SHP77 treated with DMSO at 0.1 percent for 48 hours (cell line): ENCODE measurements around the gene HLF.

Source experiments
- DNase-seq: peaks from one replicate; lab custom pipeline; 2025; lab: John Stamatoyannopoulos, UW

Gene HLF

DNA sequence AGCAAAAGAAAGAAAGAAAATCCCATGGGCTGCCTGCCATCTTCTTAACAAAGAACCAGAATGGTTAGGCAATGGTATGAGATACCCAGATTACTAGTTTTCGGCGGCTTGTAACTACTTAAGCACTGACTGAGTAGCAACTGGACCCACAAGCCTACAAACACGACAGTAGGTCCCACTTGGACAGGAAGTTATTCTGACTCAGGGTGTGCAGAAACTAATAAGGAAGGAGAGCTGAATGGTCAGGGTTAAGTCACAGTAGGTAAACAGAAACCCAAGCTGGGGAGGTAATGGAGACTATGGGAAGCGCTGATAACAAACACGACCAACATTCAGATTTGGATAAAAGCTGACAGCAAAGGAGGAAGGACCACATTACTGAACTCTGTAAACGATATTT lies 10.4 kb upstream of the HLF start:
- DNase-seq = no peak

DNA sequence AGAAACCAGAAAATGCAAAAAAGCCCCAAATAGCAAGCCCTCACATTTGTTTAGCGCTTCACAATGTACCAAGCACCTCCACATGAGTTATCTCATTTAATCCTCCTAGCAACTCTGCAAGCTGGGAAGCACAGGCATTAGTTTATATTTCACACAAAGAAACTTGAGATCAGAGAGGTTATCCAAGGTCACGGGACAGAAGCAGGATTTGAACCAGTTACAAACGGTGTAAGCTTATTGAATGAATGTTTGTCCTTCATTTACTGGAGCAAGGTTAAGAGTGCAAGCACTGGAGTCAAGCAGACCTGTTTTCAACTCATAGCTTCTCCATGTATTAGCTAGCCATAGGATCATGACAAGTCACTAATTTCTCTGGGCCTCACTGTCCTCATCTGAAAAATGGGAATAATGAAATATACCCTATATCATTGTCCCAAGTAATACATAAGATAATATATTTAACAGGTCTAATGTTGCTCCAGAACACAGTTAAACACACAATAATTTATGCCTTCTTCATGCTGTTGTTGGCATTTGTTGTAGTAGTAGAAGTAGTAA lies 6.1 kb upstream of the HLF start:
- no peak for DNase-seq

DNA sequence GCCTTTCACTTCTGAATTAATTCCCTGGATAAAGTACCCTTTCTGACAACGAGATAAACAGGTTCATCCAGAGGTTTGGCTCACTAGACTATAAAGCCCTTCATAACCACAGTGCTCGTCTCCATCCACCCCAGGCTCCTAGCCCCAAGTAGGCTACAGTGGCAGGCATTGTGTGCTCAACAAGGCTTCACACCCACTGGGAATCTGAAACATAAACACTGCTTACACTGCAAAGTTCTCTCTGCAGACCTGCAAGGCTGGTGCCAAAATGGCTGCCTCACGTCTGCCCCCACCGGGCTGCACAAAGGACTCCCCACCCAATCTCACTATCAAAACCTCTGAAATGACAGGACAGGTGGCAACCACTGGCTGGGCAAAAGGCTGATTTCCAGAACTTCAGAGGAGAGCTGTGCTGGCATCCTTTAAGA lies 5.1 kb upstream of the HLF start:
- DNase-seq = no peak

DNA sequence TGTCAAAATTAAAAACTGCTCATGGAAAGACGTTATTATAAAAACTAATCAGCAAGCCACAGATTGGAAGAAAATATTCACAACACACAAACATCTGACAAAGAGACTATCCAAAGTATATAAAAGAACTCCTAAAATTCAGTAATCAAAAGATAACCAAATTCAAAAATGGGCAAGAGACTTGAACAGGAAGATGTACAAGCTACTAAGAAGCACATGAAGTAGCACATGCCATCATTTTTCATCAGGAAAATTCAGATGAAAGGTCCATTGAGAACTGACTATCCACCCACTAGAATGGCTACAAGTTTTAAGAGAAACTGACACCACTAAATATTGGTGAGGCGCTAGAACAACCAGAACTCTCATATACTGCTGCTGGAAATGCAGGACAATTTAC lies 3.4 kb upstream of the HLF start:
- no peak for DNase-seq

GRCh38 chr17:55263569-55264277 lies 1.0 kb upstream of the HLF start:
- no peak for DNase-seq

DNA sequence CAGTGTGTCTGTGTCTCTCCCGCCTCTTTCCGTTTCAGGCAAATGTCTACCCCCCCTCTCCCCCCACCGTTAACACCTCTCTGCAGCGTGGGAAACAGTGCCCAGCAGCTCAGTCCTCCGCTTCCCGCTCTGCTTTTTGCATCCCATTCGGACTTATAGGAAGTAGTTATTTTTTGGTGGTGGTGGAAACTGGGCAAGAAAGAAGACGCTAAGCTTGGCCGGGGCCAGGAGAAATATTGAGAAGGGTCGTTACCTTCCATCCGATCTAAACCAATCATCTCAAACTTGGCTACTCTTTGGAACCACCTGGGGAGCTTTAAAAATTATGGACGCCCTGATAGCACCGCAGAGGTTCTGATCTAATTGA lies 499 bp upstream of the HLF start:
- no peak for DNase-seq

GRCh38 chr17:55265311-55266021 lies 706 bp downstream of the HLF start:
- DNase-seq = no peak

GRCh38 chr17:55266051-55266957 lies 1.5 kb downstream of the HLF start:
- DNase-seq = no peak

GRCh38 chr17:55266958-55267688 lies 2.4 kb downstream of the HLF start:
- DNase-seq = no peak

DNA sequence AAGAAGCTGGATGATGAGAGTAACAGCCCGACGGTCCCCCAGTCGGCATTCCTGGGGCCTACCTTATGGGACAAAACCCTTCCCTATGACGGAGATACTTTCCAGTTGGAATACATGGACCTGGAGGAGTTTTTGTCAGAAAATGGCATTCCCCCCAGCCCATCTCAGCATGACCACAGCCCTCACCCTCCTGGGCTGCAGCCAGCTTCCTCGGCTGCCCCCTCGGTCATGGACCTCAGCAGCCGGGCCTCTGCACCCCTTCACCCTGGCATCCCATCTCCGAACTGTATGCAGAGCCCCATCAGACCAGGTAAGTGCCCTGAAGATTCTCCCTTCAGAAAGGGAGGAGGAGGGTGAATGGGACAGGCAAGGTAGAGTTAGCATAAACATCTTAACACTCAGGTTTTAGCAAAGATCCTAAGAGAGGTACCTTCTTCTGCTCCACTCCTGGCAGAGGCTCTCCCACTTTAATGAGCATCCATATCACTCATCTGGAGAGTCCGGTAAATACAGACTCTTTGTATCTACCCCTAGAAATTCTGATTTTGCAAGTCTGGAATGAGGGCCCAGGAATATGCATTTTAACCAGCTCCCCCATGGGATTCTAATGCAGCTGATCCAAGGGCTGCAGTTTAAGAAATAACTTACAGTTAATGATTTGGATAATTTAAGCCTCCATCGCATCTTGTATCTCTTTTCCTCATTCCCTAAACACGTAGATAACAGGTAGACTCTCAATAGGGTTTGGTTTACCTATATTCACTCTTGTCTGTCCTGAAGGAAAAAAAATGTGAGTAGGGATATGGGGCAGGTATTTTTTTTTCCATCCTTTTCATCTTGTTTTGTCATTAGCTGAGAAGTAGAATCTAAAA lies 3.3 kb downstream of the HLF start:
- DNase-seq = no peak

DNA sequence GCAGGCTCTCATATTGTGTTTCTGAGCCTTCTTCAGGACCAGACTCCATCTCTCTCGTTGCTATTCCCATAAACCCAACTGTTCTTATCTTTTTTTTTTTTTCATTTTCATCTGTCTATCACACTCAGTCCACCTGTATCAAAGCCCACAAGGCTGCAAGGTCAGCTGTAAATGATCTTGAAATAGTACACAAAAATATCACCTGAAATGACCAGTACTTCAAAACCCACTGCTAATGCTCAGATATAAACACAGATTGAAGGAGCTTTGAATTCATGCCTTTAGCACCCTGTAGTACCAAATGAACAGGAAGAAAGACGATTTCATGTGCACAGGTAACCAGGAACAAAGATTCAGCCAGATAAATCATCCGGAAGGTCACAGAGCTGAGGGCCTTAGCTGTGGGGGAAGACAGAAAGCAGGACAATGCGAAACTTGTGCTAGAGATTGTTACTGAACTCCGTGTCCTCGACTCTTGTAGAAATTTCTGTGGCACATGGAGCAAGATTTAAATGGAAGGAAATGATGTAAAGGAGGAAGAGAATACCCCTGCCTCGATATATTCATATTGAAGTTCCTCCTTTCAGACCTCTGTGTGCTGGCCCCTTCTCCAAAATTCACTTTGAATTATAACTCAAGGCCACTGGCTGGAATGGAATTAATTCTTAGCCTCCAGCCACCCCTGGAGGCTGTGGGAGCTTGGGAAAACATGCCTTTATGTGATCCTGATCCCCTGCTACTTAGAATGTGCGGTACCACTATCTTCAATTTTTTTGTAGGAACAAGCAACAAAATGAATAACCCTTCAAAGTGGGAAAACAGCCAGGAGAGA lies 4.1 kb downstream of the HLF start:
- no peak for DNase-seq

DNA sequence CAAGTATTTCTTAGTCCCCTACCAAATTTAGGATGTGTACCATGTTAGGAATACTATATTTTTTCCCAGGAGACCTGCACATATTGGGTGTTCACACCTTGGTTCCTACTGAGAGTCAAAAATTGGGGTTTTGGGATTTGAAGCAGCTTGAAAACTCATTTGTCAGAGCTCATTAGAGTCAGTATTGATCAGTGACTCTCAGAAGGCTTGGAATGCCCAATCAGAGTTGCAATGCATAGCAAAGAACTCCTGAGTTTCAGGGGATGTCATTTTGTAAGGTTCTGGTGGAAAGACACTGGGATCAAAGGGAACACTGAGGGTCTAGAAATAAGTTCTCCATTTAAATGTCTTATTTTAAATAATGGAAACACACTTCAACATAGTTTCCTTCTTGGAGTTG lies 5.1 kb downstream of the HLF start:
- no peak for DNase-seq

DNA sequence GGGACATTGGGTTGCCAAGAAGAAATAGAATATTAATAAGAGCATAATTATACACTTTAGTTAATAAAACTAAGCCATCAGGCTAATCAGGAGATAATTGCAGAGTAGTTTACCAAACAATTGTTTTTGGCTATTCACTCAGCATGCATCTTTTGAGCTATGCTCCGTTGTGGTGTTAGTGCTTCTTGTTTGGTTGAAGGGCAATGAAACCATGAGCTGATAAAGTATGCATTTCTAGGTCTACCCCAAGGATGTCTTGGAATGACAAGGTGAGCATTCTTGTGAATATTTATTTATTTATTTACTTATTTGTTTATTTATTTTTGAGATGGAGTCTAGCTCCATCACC lies 6.4 kb downstream of the HLF start:
- no peak for DNase-seq

DNA sequence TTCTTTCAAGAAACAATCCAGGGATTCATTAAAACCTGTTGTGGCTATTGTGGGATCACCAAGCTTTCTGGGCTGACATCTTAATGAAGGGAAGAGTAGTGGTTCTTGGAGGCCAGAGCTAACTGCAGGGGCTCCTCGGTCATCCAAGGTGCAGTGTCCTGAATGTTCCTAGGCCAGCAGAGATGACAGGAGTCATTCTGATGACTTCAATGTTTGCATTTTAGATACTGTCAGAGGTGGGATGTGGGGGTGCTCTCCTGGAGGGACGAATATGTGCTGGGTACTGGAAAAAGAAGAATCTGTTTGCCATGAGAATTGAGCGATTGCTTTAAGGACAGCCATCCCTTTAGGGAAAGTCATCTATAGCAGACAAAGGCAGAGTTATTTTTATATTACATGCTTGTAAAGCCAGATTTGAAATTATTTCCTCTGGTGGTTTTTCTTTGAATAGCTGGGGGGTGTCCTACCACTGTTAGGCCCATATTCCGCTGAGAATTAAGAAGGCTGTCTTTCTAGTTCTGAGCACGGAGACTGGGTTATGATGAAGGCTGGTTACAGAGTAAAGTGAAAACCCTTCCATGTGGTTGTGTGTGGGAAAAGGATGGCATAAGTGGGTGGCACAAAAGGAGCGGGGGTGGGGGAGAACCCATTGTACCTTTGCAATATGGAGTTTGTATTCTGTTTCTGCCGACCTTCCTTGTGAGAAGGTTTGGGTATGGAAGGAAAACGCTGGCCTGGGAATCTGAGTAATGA lies 7.4 kb downstream of the HLF start:
- DNase-seq = no peak

- no peak for DNase-seq
Observed at GRCh38 chr17:55272711-55273578, 8.2 kb downstream of the HLF start.

DNA sequence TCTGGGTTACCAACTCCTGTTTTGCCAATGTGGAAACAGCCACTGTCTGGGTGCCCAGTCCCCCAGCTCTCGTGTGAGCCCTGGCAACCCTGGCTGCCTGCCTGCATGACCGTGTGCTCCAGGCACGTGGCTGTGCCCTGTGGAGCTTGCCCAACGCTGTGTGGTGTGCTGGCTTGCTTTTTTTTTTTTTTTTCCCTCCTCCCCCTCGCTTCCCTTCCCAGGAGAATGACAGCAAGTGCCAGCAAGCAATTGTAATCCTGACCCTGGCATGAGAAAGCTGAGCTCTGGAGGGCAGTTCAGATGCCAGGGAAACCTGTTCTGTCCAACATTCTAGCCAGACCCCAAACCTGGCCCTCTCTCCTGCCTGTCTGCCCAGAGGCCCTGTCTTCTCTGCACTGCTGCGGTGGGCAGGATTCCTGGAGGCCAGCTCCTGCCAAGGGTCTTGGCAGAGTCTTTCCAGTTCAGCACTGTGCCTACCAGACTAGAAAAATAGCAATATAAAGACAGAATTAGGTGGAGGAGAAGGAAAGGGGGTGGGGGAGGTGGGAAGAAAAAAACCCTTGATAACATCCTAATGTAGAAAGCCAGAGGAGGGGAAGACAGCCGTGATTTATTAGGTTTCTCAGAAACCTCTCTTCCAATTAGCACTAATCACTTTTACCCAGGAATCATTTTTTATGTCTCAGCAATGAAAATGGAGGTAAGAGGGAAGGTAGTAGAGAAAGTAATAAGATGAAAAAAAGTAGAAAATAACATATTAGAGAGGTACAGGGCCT lies 9.0 kb downstream of the HLF start:
- no peak for DNase-seq
